Endothelial cell of umbilical vein (primary cell): ENCODE results near the gene NMNAT3. TPM values are rescaled to one million over a fixed set of nuclear protein-coding genes. Genes with fewer than 3 reads are reported as not detected.

ENCODE experiments used
- BruUV-seq: library from RNA; stranded (reverse); fragments of 400-500 nt; replicated peaks from 2 replicates; lab custom pipeline; 2021; lab: Mats Ljungman, UMichigan
- CTCF ChIA-PET: fragments of 300-600, 350-600 bp; sonication (Branson Sonifier 250); formaldehyde crosslinking; loops from one replicate; lab custom pipeline; 2021; ENCODE audit warnings: antibody characterized with exemption, inconsistent platforms; lab: Charles Lee
- POLR2A ChIA-PET: fragments of 300-600, 350-600 bp; sonication (Branson Sonifier 250); formaldehyde crosslinking; loops from one replicate; lab custom pipeline; 2021; ENCODE audit warnings: antibody characterized with exemption, inconsistent platforms; lab: Charles Lee
- DNase-seq: peaks from one replicate; pipeline ENCODE4 v3.0.0-alpha.2; 2011; ENCODE audit warnings: low read depth, low spot score
- FAIRE-seq: peaks from 2 replicates; lab custom pipeline; 2011; peaks lifted over from hg19 to GRCh38; lab: Jason Lieb, UNC
- H2AFZ ChIP-seq: 2 replicates; pipeline ENCODE4 v1.6.0; 2012; ENCODE audit warnings: low read depth, low read length, control low read depth, inconsistent platforms
- H3K27ac ChIP-seq: 2 replicates; pipeline ENCODE4 v1.5.1; 2011; ENCODE audit warnings: low read depth, mild to moderate bottlenecking, control low read depth, low read length, moderate library complexity; ENCODE audit not compliant: insufficient read depth
- H3K27me3 ChIP-seq, 2 experiments: 2 replicates each; pipeline versions ENCODE4 v1.6.0 to v1.6.1; 2011; ENCODE audit warnings: low read length in 2 of 2, mixed read lengths in 1 of 2; ENCODE audit not compliant: control insufficient read depth in 2 of 2, insufficient read depth in 2 of 2
- H3K36me3 ChIP-seq, 2 experiments: 2 replicates in 1 of 2; 3 replicates in 1 of 2; pipeline ENCODE4 v1.5.1; 2011; ENCODE audit warnings: low read length in 2 of 2, mild to moderate bottlenecking in 1 of 2, moderate library complexity in 1 of 2; ENCODE audit not compliant: control insufficient read depth in 2 of 2, insufficient read depth in 2 of 2; ENCODE audit errors: extremely low read depth in 1 of 2
- H3K4me1 ChIP-seq: 3 replicates; pipeline ENCODE4 v1.5.1; 2011; ENCODE audit warnings: mild to moderate bottlenecking, low read length; ENCODE audit not compliant: control insufficient read depth, insufficient read depth; ENCODE audit errors: extremely low read depth
- H3K4me2 ChIP-seq: 2 replicates; pipeline ENCODE4 v1.6.1; 2011; ENCODE audit warnings: low read length, control low read depth, mixed read lengths; ENCODE audit not compliant: insufficient read depth
- H3K4me3 ChIP-seq, 3 experiments: fragments of 200-600 bp in 1 of 3; sonication (generic), shearing (Covaris generic) in 1 of 3; replicated peaks in 1 of 3; 2 replicates each; pipeline ENCODE4 v1.5.1; 2011 to 2016; ENCODE audit warnings: control low read depth in 3 of 3, low read length in 3 of 3, mild to moderate bottlenecking in 2 of 3, inconsistent platforms in 1 of 3, low read depth in 1 of 3, moderate library complexity in 1 of 3; ENCODE audit not compliant: insufficient read depth in 1 of 3
- H3K79me2 ChIP-seq: 2 replicates; pipeline ENCODE4 v1.6.0; 2012; ENCODE audit warnings: low read length, inconsistent platforms; ENCODE audit not compliant: control insufficient read depth, insufficient read depth
- H3K9ac ChIP-seq: replicated peaks from 2 replicates; pipeline ENCODE3; 2011; ENCODE audit warnings: low read length, control low read depth; ENCODE audit not compliant: insufficient read depth; ENCODE audit errors: extremely low read depth
- H3K9me1 ChIP-seq: replicated peaks from 3 replicates; pipeline ENCODE4 v1.6.0; 2011; ENCODE audit warnings: mild to moderate bottlenecking, low read length; ENCODE audit not compliant: control insufficient read depth, insufficient read depth; ENCODE audit errors: extremely low read depth
- H3K9me3 ChIP-seq: replicated peaks from 2 replicates; pipeline ENCODE4 v1.5.1; 2012; ENCODE audit warnings: low read length, inconsistent platforms; ENCODE audit not compliant: control insufficient read depth, insufficient read depth
- H4K20me1 ChIP-seq: replicated peaks from 2 replicates; pipeline ENCODE3; 2011; ENCODE audit warnings: mild to moderate bottlenecking, low read length; ENCODE audit not compliant: control insufficient read depth, insufficient read depth; ENCODE audit errors: extremely low read depth
- CTCF ChIP-seq, 2 donors: IDR thresholded peaks; 1 replicate in 1 of 2; 2 replicates in 1 of 2; pipeline ENCODE4 v1.5.1; 2011; ENCODE audit warnings: low read length in 2 of 2, mild to moderate bottlenecking in 2 of 2, moderate library complexity in 2 of 2, control low read depth in 1 of 2, inconsistent platforms in 1 of 2, low read depth in 1 of 2; ENCODE audit not compliant: insufficient read depth in 1 of 2; ENCODE audit errors: extremely low read depth in 1 of 2
- EZH2 ChIP-seq: IDR thresholded peaks from 2 replicates; pipeline ENCODE4 v1.6.1; 2012; ENCODE audit warnings: borderline replicate concordance, low read depth, mild to moderate bottlenecking, moderate library complexity, low read length, inconsistent platforms; ENCODE audit not compliant: severe bottlenecking
- FOS ChIP-seq: IDR thresholded peaks from 2 replicates; pipeline ENCODE4 v1.6.1; 2011; ENCODE audit warnings: mild to moderate bottlenecking, low read length, moderate library complexity, borderline replicate concordance; ENCODE audit not compliant: insufficient read depth
- GATA2 ChIP-seq: IDR thresholded peaks from 2 replicates; pipeline ENCODE4 v1.7.0; 2011; ENCODE audit warnings: low read depth, mild to moderate bottlenecking, moderate library complexity, mixed read lengths, low read length; ENCODE audit not compliant: insufficient read length, insufficient read depth
- JUN ChIP-seq: IDR thresholded peaks from 2 replicates; pipeline ENCODE4 v1.6.1; 2011; ENCODE audit warnings: borderline replicate concordance, low read depth; ENCODE audit not compliant: insufficient read length, insufficient read depth
- MAX ChIP-seq: IDR thresholded peaks from 2 replicates; pipeline ENCODE4 v1.6.1; 2011; ENCODE audit not compliant: insufficient read depth, insufficient read length
- MYC ChIP-seq: IDR thresholded peaks from one replicate; pipeline ENCODE4 v1.6.1; 2011; ENCODE audit warnings: mild to moderate bottlenecking, low read depth, low read length
- POLR2A ChIP-seq: IDR thresholded peaks from 2 replicates; pipeline ENCODE4 v1.6.1; 2012; ENCODE audit warnings: low read depth, mild to moderate bottlenecking, control low read depth, low read length
- POLR2AphosphoS5 ChIP-seq: IDR thresholded peaks from 2 replicates; pipeline ENCODE4 v1.6.1; 2012; ENCODE audit warnings: low read depth, mild to moderate bottlenecking, control low read depth, low read length, moderate library complexity; ENCODE audit not compliant: insufficient read depth
- dilution Hi-C: fragments of 300-500 bp; cut with MboI; formaldehyde crosslinking; loops from one replicate; pipeline ENCODE4 v1.15.0; 2019; ENCODE audit warnings: low sequenced_read_pairs; ENCODE audit not compliant: extremely low pct_ligation_motif_present
- intact Hi-C: fragments of 100-400 bp; cut with micrococcal nuclease; formaldehyde crosslinking; loops from one replicate; pipeline ENCODE4 v1.10.0; 2022
- polyA plus RNA-seq, 4 experiments: library from polyadenylated mRNA; depleted of rRNA in 3 of 4; stranded (reverse) in 3 of 4; unstranded in 1 of 4; fragments of >200 nt; gene quantifications; 2 replicates each; pipeline versions ENCODE4 v1.2.1 to v1.2.3, GENCODE V29; 2011 to 2012; ENCODE audit warnings: missing spikeins in 1 of 4
- total RNA-seq: library from RNA; stranded (reverse); gene quantifications from 2 replicates; pipeline ENCODE4 v1.2.3, GENCODE V29; 2021

The NMNAT3 gene
- total and polyA plus RNA-seq, 2 donors (not counting 3 experiments of a cell fraction or from before 2014, with no cell fraction given) = 0.59 to 0.60 TPM

- H3K79me2 ChIP-seq = no peaks in the 10 kb centered on the region
- H3K27ac ChIP-seq = no peak overlapping the region
- no peaks in the 10 kb centered on the region for H3K9me3 ChIP-seq
- FAIRE-seq (no peak), DNase-seq (no peak)
- intact Hi-C loops (no loop called here), dilution Hi-C loops (no loop called here)
- H3K4me3 ChIP-seq = no peak overlapping the region
- H3K9me1 ChIP-seq = no peaks in the 10 kb centered on the region
- H2AFZ ChIP-seq = no peak overlapping the region
- CTCF ChIA-PET = no interaction called here
- no peaks in the 10 kb centered on the region for H3K27me3 ChIP-seq
- no peak for TF ChIP-seq EZH2
- no peak for TF ChIP-seq POLR2AphosphoS5
- TF ChIP-seq MAX = no peak
- TF ChIP-seq POLR2A = no peak
- no peak for TF ChIP-seq FOS
- TF ChIP-seq CTCF (IDR thresholded peaks at IDR 0.05; ENCODE audit: extremely low read depth in 1 of 2, insufficient read depth in 1 of 2, low read depth in 1 of 2, low read length in 2 of 2) = no peak
- TF ChIP-seq JUN = no peak
- TF ChIP-seq MYC = no peak
- no peak for TF ChIP-seq GATA2
- H3K36me3 ChIP-seq = no peaks in the 10 kb centered on the region
- POLR2A ChIA-PET = no interaction called here
- BruUV-seq = no TSS peak
- H3K4me1 ChIP-seq = no peaks in the 10 kb centered on the region
- H4K20me1 ChIP-seq = no peaks in the 10 kb centered on the region
- no peak overlapping the region for H3K9ac ChIP-seq
- no peak overlapping the region for H3K4me2 ChIP-seq
Measured at GRCh38 chr3:139560411-139560810, 117.4 kb downstream of the NMNAT3 start.
